ENCODE measurements around the gene ZBTB16. TPM values are rescaled to one million over a fixed set of nuclear protein-coding genes. Genes with fewer than 3 reads are reported as not detected.

The ZBTB16 gene
- total RNA-seq, 3 donors from 2014 or later: 236 to 358 (median 271) TPM

GRCh38 chr11:114122686-114123085 is 63.2 kb downstream of the ZBTB16 start:
- Histone ChIP-seq H3K4me3 (no peak overlapping the region), H3K27me3 (no peaks in the 10 kb centered on the region), H3K36me3 (no peaks in the 10 kb centered on the region), H3K9me3 (no peaks in the 10 kb centered on the region), H3K27ac (no peak overlapping the region), H3K4me1 (peaks cover 3 to 8% of the 10 kb centered on the region in 2 donors)
- DNase-seq (ENCODE audit: low spot score in 2 of 2): no peak
- TF ChIP-seq POLR2AphosphoS5 (IDR thresholded peaks at IDR 0.05) (no peak), POLR2A (IDR thresholded peaks at IDR 0.05) (no peak), CTCF (IDR thresholded peaks at IDR 0.05) (no peak)
- intact Hi-C loops (cut with DNase I; ENCODE audit: low total_unique reads): no loop called here

- H3K4me3 ChIP-seq: no peak overlapping the region
- H3K9me3 ChIP-seq: no peaks in the 10 kb centered on the region
- no peak for DNase-seq (ENCODE audit: low spot score in 2 of 2)
- intact Hi-C loops (cut with DNase I; ENCODE audit: low total_unique reads): no loop called here
- TF ChIP-seq POLR2A (IDR thresholded peaks at IDR 0.05) (no peak), CTCF (IDR thresholded peaks at IDR 0.05) (no peak), POLR2AphosphoS5 (IDR thresholded peaks at IDR 0.05) (no peak)
- peaks cover 3 to 8% of the 10 kb centered on the region in 2 donors for H3K4me1 ChIP-seq
- H3K36me3 ChIP-seq: no peaks in the 10 kb centered on the region
- no peaks in the 10 kb centered on the region for H3K27me3 ChIP-seq
- no peak overlapping the region for H3K27ac ChIP-seq
Observed at GRCh38 chr11:114123692-114124330, 64.3 kb downstream of the ZBTB16 start.

GRCh38 chr11:114124601-114125144 is 65.2 kb downstream of the ZBTB16 start:
- H3K4me1 ChIP-seq: peaks cover 3 to 8% of the 10 kb centered on the region in 2 donors
- H3K4me3 ChIP-seq: no peak overlapping the region
- TF ChIP-seq POLR2A (IDR thresholded peaks at IDR 0.05) (no peak), CTCF (IDR thresholded peaks at IDR 0.05) (no peak), POLR2AphosphoS5 (IDR thresholded peaks at IDR 0.05) (no peak)
- H3K36me3 ChIP-seq: no peaks in the 10 kb centered on the region
- no peak overlapping the region for H3K27ac ChIP-seq
- H3K27me3 ChIP-seq: no peaks in the 10 kb centered on the region
- intact Hi-C loops (cut with DNase I; ENCODE audit: low total_unique reads): no loop called here
- H3K9me3 ChIP-seq: no peaks in the 10 kb centered on the region
- no peak for DNase-seq (ENCODE audit: low spot score in 2 of 2)

- DNase-seq (ENCODE audit: low spot score in 2 of 2): no peak
- no peak overlapping the region for H3K4me3 ChIP-seq
- intact Hi-C loops (cut with DNase I; ENCODE audit: low total_unique reads): no loop called here
- no peaks in the 10 kb centered on the region for H3K36me3 ChIP-seq
- H3K9me3 ChIP-seq: no peaks in the 10 kb centered on the region
- peaks cover 3 to 8% of the 10 kb centered on the region in 2 donors for H3K4me1 ChIP-seq
- no peak for TF ChIP-seq CTCF (IDR thresholded peaks at IDR 0.05)
- TF ChIP-seq POLR2AphosphoS5 (IDR thresholded peaks at IDR 0.05): no peak
- no peak for TF ChIP-seq POLR2A (IDR thresholded peaks at IDR 0.05)
- no peak overlapping the region for H3K27ac ChIP-seq
- no peaks in the 10 kb centered on the region for H3K27me3 ChIP-seq
Observed at GRCh38 chr11:114125531-114125930, 66.0 kb downstream of the ZBTB16 start.

GRCh38 chr11:114125959-114126358 is 66.4 kb downstream of the ZBTB16 start:
- DNase-seq (ENCODE audit: low spot score in 2 of 2): no peak
- Histone ChIP-seq H3K4me3 (no peak overlapping the region), H3K9me3 (no peaks in the 10 kb centered on the region), H3K27me3 (no peaks in the 10 kb centered on the region), H3K4me1 (peaks cover 3 to 8% of the 10 kb centered on the region in 2 donors), H3K27ac (no peak overlapping the region), H3K36me3 (no peaks in the 10 kb centered on the region)
- intact Hi-C loops (cut with DNase I; ENCODE audit: low total_unique reads): no loop called here
- TF ChIP-seq POLR2AphosphoS5 (IDR thresholded peaks at IDR 0.05) (no peak), CTCF (IDR thresholded peaks at IDR 0.05) (no peak), POLR2A (IDR thresholded peaks at IDR 0.05) (no peak)
